Lower lobe of right lung (tissue), 2 donors: Measurements from ENCODE around the gene CFD. TPM values are rescaled to one million over a fixed set of nuclear protein-coding genes. Genes with fewer than 3 reads are reported as not detected.

Experiments
- ATAC-seq, 2 donors: fragments of 200-7000 bp; cut with Tn5 transposase; one replicate each; pipeline ENCODE4 v1.9.1; 2020 to 2022; ENCODE audit warnings: mild to moderate bottlenecking in 2 of 2, moderate library complexity in 2 of 2
- DNase-seq: peaks from one replicate; pipeline ENCODE4 v3.0.0-alpha.2; 2020
- H3K27ac ChIP-seq: fragments of 200-600 bp; one replicate; pipeline ENCODE4 v1.8.0; 2022
- H3K27me3 ChIP-seq: fragments of 200-600 bp; one replicate; pipeline ENCODE4 v1.8.0; 2022; ENCODE audit warnings: low read depth
- H3K36me3 ChIP-seq: fragments of 200-600 bp; one replicate; pipeline ENCODE4 v1.8.0; 2022; ENCODE audit warnings: mild to moderate bottlenecking
- H3K4me1 ChIP-seq: fragments of 200-600 bp; one replicate; pipeline ENCODE4 v1.8.0; 2022
- H3K4me3 ChIP-seq: fragments of 200-600 bp; one replicate; pipeline ENCODE4 v1.8.0; 2022; ENCODE audit warnings: mild to moderate bottlenecking
- H3K9me3 ChIP-seq: fragments of 200-600 bp; one replicate; pipeline ENCODE4 v1.8.0; 2022
- intact Hi-C: fragments of 100-400 bp; cut with DNase I; formaldehyde crosslinking; loops from one replicate; pipeline ENCODE4 v1.11.0; 2022
- total RNA-seq: library from RNA; stranded (reverse); fragmentation: NEBNext Ultra II Directional; extraction: Animal tissue kit (Norgen Biotek cat#: 25700); gene quantifications from one replicate; pipeline ENCODE4 v1.2.1, GENCODE V29; 2021
- TF ChIP-seq, protein P1 (sequence below): fragments of 200-600 bp; IDR thresholded peaks from one replicate; pipeline ENCODE4 v1.8.0; 2022; ENCODE audit warnings: antibody characterized with exemption, mild to moderate bottlenecking
- donor health status: DM: no; HTN: yes; CAD: no; lungs with severe emphysema.

The CFD gene
- total RNA-seq, 1 donor from 2014 or later, result 282 TPM

GRCh38 chr19:879711-880438, 20.4 kb downstream of the CFD start:
- no peak for ATAC-seq
- intact Hi-C loops, result no loop called here
- TF ChIP-seq, protein P1, sequence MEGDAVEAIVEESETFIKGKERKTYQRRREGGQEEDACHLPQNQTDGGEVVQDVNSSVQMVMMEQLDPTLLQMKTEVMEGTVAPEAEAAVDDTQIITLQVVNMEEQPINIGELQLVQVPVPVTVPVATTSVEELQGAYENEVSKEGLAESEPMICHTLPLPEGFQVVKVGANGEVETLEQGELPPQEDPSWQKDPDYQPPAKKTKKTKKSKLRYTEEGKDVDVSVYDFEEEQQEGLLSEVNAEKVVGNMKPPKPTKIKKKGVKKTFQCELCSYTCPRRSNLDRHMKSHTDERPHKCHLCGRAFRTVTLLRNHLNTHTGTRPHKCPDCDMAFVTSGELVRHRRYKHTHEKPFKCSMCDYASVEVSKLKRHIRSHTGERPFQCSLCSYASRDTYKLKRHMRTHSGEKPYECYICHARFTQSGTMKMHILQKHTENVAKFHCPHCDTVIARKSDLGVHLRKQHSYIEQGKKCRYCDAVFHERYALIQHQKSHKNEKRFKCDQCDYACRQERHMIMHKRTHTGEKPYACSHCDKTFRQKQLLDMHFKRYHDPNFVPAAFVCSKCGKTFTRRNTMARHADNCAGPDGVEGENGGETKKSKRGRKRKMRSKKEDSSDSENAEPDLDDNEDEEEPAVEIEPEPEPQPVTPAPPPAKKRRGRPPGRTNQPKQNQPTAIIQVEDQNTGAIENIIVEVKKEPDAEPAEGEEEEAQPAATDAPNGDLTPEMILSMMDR, result no peak
- H3K27ac ChIP-seq, result no peak overlapping the region
- H3K9me3 ChIP-seq, result no peaks in the 10 kb centered on the region
- no peaks in the 10 kb centered on the region for H3K27me3 ChIP-seq
- H3K4me1 ChIP-seq, result no peaks in the 10 kb centered on the region
- no peak for DNase-seq
- H3K36me3 ChIP-seq, result peaks cover 65% of the 10 kb centered on the region
- H3K4me3 ChIP-seq, result no peak overlapping the region

DNA sequence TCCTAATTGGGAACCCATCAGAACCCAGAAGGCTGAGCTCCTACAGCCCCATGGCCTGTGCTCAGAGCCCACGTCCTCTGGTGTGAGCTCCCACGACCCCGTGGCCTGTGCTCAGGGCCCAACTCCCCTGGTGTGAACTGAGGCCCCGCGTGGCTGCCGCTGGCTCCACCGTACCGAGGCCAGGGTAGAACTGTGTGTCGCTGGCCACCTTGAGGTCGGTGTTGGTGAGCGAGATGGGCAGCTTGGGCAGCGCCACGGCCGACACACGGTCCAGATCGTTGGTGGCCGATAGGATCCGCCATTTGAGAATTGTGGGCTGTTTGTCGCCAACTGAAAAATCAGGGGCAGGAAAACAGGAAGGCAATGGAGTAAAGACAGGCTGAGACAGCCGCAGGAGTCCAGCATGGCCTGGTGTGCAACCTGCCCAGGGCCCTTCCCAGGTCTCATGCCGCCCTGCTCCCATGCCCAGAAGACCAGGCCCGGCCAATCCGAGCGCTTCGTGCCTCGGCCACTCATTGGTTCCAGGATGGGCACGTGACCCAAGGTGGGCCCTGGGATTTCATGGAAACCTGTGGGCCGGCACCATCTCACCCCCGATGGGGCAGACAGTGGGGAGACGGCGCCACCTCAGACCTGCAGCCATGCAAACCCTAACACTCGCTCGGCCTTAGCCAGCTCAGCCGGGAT, 22.1 kb downstream of the CFD start:
- TF ChIP-seq, protein P1, result no peak
- ATAC-seq (no peak), DNase-seq (no peak)
- Histone ChIP-seq H3K36me3 (peaks cover 70% of the 10 kb centered on the region), H3K27ac (no peak overlapping the region), H3K9me3 (no peaks in the 10 kb centered on the region), H3K4me3 (no peak overlapping the region), H3K27me3 (no peaks in the 10 kb centered on the region), H3K4me1 (no peaks in the 10 kb centered on the region)
- intact Hi-C loops, result no loop called here

DNA sequence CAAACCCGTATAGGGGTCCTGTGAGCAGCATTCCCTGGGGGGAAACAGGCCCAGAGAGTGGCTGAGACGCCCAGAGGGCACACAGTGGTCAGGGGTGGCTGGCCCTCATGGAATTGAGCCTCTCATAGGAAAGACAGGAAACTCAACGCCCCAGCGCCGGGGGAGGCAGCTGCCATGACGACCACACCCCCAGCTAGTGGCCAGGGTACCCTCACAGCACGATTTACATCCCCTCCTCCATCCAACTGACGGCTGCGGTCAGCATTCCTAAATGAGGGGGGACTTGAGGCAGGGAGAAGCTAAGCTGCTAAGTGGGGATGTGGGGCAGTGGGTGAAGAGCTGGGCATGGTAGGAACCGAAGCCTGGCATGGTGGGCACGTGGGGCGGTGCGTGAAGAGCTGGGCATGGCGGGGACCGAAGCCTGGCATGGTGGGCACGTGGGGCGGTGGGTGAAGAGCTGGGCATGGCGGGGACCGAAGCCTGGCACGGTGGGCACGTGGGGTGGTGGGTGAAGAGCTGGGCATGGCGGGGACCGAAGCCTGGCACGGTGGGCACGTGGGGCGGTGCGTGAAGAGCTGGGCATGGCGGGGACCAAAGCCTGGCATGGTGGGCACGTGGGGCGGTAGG, 23.5 kb downstream of the CFD start:
- H3K27me3 ChIP-seq, result no peaks in the 10 kb centered on the region
- H3K4me1 ChIP-seq, result no peaks in the 10 kb centered on the region
- no peak for DNase-seq
- ATAC-seq, result no peak
- no peak overlapping the region for H3K27ac ChIP-seq
- intact Hi-C loops, result no loop called here
- H3K4me3 ChIP-seq, result no peak overlapping the region
- TF ChIP-seq, protein P1, result no peak
- H3K9me3 ChIP-seq, result no peaks in the 10 kb centered on the region
- H3K36me3 ChIP-seq, result peaks cover 77% of the 10 kb centered on the region

- Histone ChIP-seq H3K4me1 (no peaks in the 10 kb centered on the region), H3K27me3 (no peaks in the 10 kb centered on the region), H3K36me3 (peaks cover 83% of the 10 kb centered on the region), H3K27ac (no peak overlapping the region), H3K4me3 (no peak overlapping the region), H3K9me3 (no peaks in the 10 kb centered on the region)
- DNase-seq (peak; percentile 67), ATAC-seq (peak; percentile 66 to 92)
- TF ChIP-seq, protein P1, result no peak
- intact Hi-C loops, result no loop called here
Measured at GRCh38 chr19:883661-884211, 24.3 kb downstream of the CFD start.

DNA sequence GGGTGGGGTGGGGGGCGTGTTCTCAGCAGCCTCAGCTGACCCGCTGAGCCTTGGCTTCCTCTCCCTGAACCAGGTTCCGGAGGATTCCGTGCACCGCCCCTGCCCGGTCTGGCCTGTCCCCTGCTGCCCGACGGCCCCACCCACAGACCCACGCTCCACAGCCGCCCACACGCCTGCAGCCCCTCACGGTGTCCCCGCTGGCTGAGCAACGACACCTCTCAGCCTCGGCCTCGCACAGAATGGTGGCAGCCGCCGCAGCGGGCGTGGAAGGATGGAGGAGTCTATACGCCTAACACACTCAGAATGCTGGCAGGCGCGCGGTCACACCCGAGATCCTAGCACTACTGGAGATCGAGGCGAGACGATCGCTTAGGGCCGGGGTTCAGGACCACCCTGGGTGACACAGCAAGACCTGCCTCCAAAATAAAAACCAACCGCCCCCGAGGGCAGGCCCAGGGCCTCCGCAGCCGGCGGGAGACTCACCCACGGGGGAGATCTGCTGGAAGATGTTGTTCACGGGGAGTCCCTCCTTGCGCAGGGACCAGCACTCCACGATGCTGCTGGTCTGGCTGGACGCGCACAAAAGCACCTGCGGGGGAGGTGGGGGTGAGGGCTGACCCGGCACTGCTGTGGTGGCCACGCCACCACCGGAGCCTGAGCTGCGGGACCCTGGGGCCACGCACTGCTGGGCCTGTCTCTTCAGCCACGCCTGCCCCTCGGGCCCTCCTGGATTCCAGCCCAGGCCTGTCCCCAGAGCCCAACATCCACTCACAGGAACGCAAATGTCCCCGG, 25.2 kb downstream of the CFD start:
- TF ChIP-seq, protein P1, result no peak
- no peak for ATAC-seq
- Histone ChIP-seq H3K27ac (no peak overlapping the region), H3K4me3 (no peak overlapping the region), H3K9me3 (no peaks in the 10 kb centered on the region), H3K4me1 (no peaks in the 10 kb centered on the region), H3K27me3 (no peaks in the 10 kb centered on the region), H3K36me3 (peaks cover 88% of the 10 kb centered on the region)
- intact Hi-C loops, result no loop called here
- no peak for DNase-seq
